NCI-H748 (cell line): ENCODE measurements around the gene IGSF9B.

ENCODE experiments used
- DNase-seq: peaks from one replicate; lab custom pipeline; 2025; ENCODE audit not compliant: unreplicated experiment; lab: John Stamatoyannopoulos, UW

IGSF9B gene

GRCh38 chr11:133901999-133902398 lies 54.8 kb downstream of the IGSF9B start:
- DNase-seq = no peak

GRCh38 chr11:133901316-133901715 lies 55.5 kb downstream of the IGSF9B start:
- DNase-seq = no peak

- DNase-seq = no peak
These were observed 56.3 kb downstream of the IGSF9B start for GRCh38 chr11:133900176-133901105.

- no peak for DNase-seq
These were observed 58.0 kb downstream of the IGSF9B start for GRCh38 chr11:133898770-133899115.

GRCh38 chr11:133898031-133898769 lies 58.6 kb downstream of the IGSF9B start:
- DNase-seq = no peak

GRCh38 chr11:133897331-133897650 lies 59.5 kb downstream of the IGSF9B start:
- no peak for DNase-seq

- no peak for DNase-seq
These were observed 60.0 kb downstream of the IGSF9B start for GRCh38 chr11:133896642-133897330.

- DNase-seq = no peak
These were observed 60.7 kb downstream of the IGSF9B start for GRCh38 chr11:133896028-133896427.

- no peak for DNase-seq
These were observed 61.2 kb downstream of the IGSF9B start for GRCh38 chr11:133895551-133895950.

GRCh38 chr11:133895061-133895479 lies 61.7 kb downstream of the IGSF9B start:
- DNase-seq = no peak

- no peak for DNase-seq
These were observed 63.4 kb downstream of the IGSF9B start for GRCh38 chr11:133893381-133893780.

- no peak for DNase-seq
These were observed 64.0 kb downstream of the IGSF9B start for GRCh38 chr11:133892584-133893380.

GRCh38 chr11:133892126-133892525 lies 64.6 kb downstream of the IGSF9B start:
- no peak for DNase-seq

- DNase-seq = no peak
These were observed 66.9 kb downstream of the IGSF9B start for GRCh38 chr11:133889893-133890292.

GRCh38 chr11:133889188-133889587 lies 67.6 kb downstream of the IGSF9B start:
- DNase-seq = no peak

- no peak for DNase-seq
These were observed 69.0 kb downstream of the IGSF9B start for GRCh38 chr11:133887692-133888332.

GRCh38 chr11:133886029-133886428 lies 70.7 kb downstream of the IGSF9B start:
- DNase-seq = no peak

GRCh38 chr11:133872160-133872559 lies 84.6 kb downstream of the IGSF9B start:
- no peak for DNase-seq

GRCh38 chr11:133867456-133867855 lies 89.3 kb downstream of the IGSF9B start:
- DNase-seq = no peak

GRCh38 chr11:133865466-133865865 lies 91.3 kb downstream of the IGSF9B start:
- no peak for DNase-seq
